ENCODE results near the gene NPC2.

The NPC2 gene

GRCh38 chr14:74469548-74470518 is 23.3 kb downstream of the NPC2 start:
- TF ChIP-seq FOXP2 (optimal IDR thresholded peaks at IDR 0.05; ENCODE audit: borderline replicate concordance, extremely low read depth, extremely low read length, insufficient read depth) (no peak), SIN3A (IDR thresholded peaks at IDR 0.05; ENCODE audit: borderline replicate concordance, insufficient read depth, low read length) (no peak), TAF1 (IDR thresholded peaks at IDR 0.05; ENCODE audit: borderline replicate concordance, insufficient read depth, low read length) (no peak)

- TF ChIP-seq SIN3A (IDR thresholded peaks at IDR 0.05; ENCODE audit: borderline replicate concordance, insufficient read depth, low read length): no peak
- TF ChIP-seq TAF1 (IDR thresholded peaks at IDR 0.05; ENCODE audit: borderline replicate concordance, insufficient read depth, low read length): no peak
- TF ChIP-seq REST (IDR thresholded peaks at IDR 0.05; ENCODE audit: insufficient read depth in 1 of 2, low read depth in 2 of 2, low read length in 2 of 2): no peak
- no peak for TF ChIP-seq FOXP2 (optimal IDR thresholded peaks at IDR 0.05; ENCODE audit: borderline replicate concordance, extremely low read depth, extremely low read length, insufficient read depth)
- no peak for TF ChIP-seq POLR2AphosphoS5 (IDR thresholded peaks at IDR 0.05; ENCODE audit: low read depth, low read length)
These were observed 24.6 kb downstream of the NPC2 start for GRCh38 chr14:74468513-74468912.

GRCh38 chr14:74465335-74465734 is 27.8 kb downstream of the NPC2 start:
- TF ChIP-seq FOXP2 (optimal IDR thresholded peaks at IDR 0.05; ENCODE audit: borderline replicate concordance, extremely low read depth, extremely low read length, insufficient read depth) (no peak), REST (IDR thresholded peaks at IDR 0.05; ENCODE audit: insufficient read depth in 1 of 2, low read depth in 2 of 2, low read length in 2 of 2) (no peak), SIN3A (IDR thresholded peaks at IDR 0.05; ENCODE audit: borderline replicate concordance, insufficient read depth, low read length) (no peak), POLR2AphosphoS5 (IDR thresholded peaks at IDR 0.05; ENCODE audit: low read depth, low read length) (no peak), TAF1 (IDR thresholded peaks at IDR 0.05; ENCODE audit: borderline replicate concordance, insufficient read depth, low read length) (no peak)

- TF ChIP-seq FOXP2 (optimal IDR thresholded peaks at IDR 0.05; ENCODE audit: borderline replicate concordance, extremely low read depth, extremely low read length, insufficient read depth): no peak
- no peak for TF ChIP-seq REST (IDR thresholded peaks at IDR 0.05; ENCODE audit: insufficient read depth in 1 of 2, low read depth in 2 of 2, low read length in 2 of 2)
These were observed 28.3 kb downstream of the NPC2 start for GRCh38 chr14:74464785-74465184.

- TF ChIP-seq TAF1 (IDR thresholded peaks at IDR 0.05; ENCODE audit: borderline replicate concordance, insufficient read depth, low read length) (no peak), POLR2AphosphoS5 (IDR thresholded peaks at IDR 0.05; ENCODE audit: low read depth, low read length) (no peak), REST (IDR thresholded peaks at IDR 0.05; ENCODE audit: insufficient read depth in 1 of 2, low read depth in 2 of 2, low read length in 2 of 2) (no peak), SIN3A (IDR thresholded peaks at IDR 0.05; ENCODE audit: borderline replicate concordance, insufficient read depth, low read length) (no peak), FOXP2 (optimal IDR thresholded peaks at IDR 0.05; ENCODE audit: borderline replicate concordance, extremely low read depth, extremely low read length, insufficient read depth) (no peak)
These were observed 29.4 kb downstream of the NPC2 start for GRCh38 chr14:74463697-74464096.
